Measurements from ENCODE around the gene NCKAP5L. TPM values are rescaled to one million over a fixed set of nuclear protein-coding genes. Genes with fewer than 3 reads are reported as not detected.

Gene NCKAP5L
- total and polyA plus RNA-seq, 4 experiments from 2014 or later: 0.20 to 11.2 (median 7.0) TPM

GRCh38 chr12:49868952-49869815 lies 41.0 kb upstream of the NCKAP5L start:
- Histone ChIP-seq H3K27me3 (ENCODE audit: insufficient read depth, low read length) (no peaks in the 10 kb centered on the region), H3K4me1 (ENCODE audit: insufficient read depth, low read length) (no peaks in the 10 kb centered on the region), H3K4me3 (ENCODE audit: low read length in 2 of 2) (no peak overlapping the region), H3K27ac (ENCODE audit: low read depth, low read length) (no peak overlapping the region), H3K36me3 (ENCODE audit: insufficient read depth, low read length) (no peaks in the 10 kb centered on the region), H3K9me3 (ENCODE audit: control insufficient read depth in 1 of 2, low read length in 2 of 2) (no peaks in the 10 kb centered on the region)
- H3K27ac Mint-ChIP-seq: no peak overlapping the region
- CTCF ChIA-PET (ENCODE audit: partially characterized antibody): interaction anchor here (0.9 to 4.2 kb wide), 4 partner anchors 18 to 92 kb away, joined by 3 to 17 read pairs (median 8); no protein-coding TSS in a partner anchor
- H3K9me3 Mint-ChIP-seq: no peaks in the 10 kb centered on the region
- no peak for DNase-seq
- intact Hi-C loops (cut with micrococcal nuclease): loop anchor here (10.0 kb wide), 1 partner anchor 186 kb away; the partner anchor contains the start of gene ASIC1
- POLR2A ChIA-PET (ENCODE audit: partially characterized antibody): no interaction called here
- no peaks in the 10 kb centered on the region for H3K4me1 Mint-ChIP-seq
- no peak overlapping the region for H3K4me3 Mint-ChIP-seq
- H3K27me3 Mint-ChIP-seq: peaks cover 2 to 4% of the 10 kb centered on the region in 2 donors
- no peaks in the 10 kb centered on the region for H3K36me3 Mint-ChIP-seq

GRCh38 chr12:49868449-49868848 lies 40.2 kb upstream of the NCKAP5L start:
- H3K27me3 ChIP-seq (ENCODE audit: insufficient read depth, low read length): no peaks in the 10 kb centered on the region
- no peak overlapping the region for H3K27ac ChIP-seq (ENCODE audit: low read depth, low read length)
- CTCF ChIA-PET (ENCODE audit: partially characterized antibody): interaction anchor here (0.9 to 4.2 kb wide), 7 partner anchors 18 to 120 kb away, joined by 3 to 17 read pairs (median 5); no protein-coding TSS in a partner anchor
- H3K9me3 ChIP-seq (ENCODE audit: control insufficient read depth in 1 of 2, low read length in 2 of 2): no peaks in the 10 kb centered on the region
- H3K9me3 Mint-ChIP-seq: no peaks in the 10 kb centered on the region
- H3K4me3 Mint-ChIP-seq: no peak overlapping the region
- no peaks in the 10 kb centered on the region for H3K4me1 ChIP-seq (ENCODE audit: insufficient read depth, low read length)
- peaks cover 2 to 4% of the 10 kb centered on the region in 2 donors for H3K27me3 Mint-ChIP-seq
- no peaks in the 10 kb centered on the region for H3K4me1 Mint-ChIP-seq
- intact Hi-C loops (cut with micrococcal nuclease): loop anchor here (10.0 kb wide), 1 partner anchor 186 kb away; the partner anchor contains the start of gene ASIC1
- no peak overlapping the region for H3K4me3 ChIP-seq (ENCODE audit: low read length in 2 of 2)
- no peak for DNase-seq
- POLR2A ChIA-PET (ENCODE audit: partially characterized antibody): no interaction called here
- no peak overlapping the region for H3K27ac Mint-ChIP-seq
- no peaks in the 10 kb centered on the region for H3K36me3 Mint-ChIP-seq
- H3K36me3 ChIP-seq (ENCODE audit: insufficient read depth, low read length): no peaks in the 10 kb centered on the region

DNA sequence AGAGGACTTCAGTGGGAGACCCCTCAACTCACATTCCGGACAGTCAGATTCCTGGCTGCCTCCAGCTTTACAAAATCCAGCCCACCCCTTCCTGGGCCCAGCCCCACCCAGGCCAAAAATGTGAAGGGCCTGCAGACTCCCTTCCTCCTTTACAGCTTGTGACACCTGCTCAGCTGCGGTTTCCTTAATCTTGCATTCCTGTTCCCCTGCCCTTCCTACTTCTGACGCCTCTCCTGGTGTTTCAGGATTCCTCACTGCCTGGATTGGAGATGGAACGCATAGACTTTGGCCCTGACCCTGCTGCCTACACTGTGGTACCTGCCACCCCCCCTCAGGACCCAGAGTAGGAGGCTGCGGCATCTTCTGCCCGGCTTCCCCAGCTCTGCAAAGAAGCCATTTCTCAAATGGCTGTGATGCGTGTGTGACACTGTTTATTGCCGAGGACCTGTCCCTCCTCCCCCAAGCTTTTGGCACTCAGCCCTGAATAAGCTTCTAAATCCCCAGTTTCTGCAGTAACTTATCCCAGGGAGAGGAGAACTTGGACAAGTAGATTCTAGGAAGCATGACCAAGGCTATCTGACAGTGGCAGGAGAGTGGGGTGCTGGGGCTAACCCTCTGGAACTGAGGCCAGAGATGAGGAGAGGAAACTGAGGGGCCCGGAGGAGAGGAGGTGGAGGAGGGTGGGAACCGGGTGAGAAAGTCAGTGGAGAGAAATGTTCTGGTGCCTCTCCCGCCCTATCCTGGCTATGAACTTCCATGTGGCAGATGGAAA lies 39.5 kb upstream of the NCKAP5L start:
- DNase-seq: no peak
- Mint-ChIP-seq H3K4me1 (no peaks in the 10 kb centered on the region), H3K9me3 (no peaks in the 10 kb centered on the region), H3K27me3 (peaks cover 2 to 4% of the 10 kb centered on the region in 2 donors), H3K36me3 (no peaks in the 10 kb centered on the region), H3K27ac (no peak overlapping the region), H3K4me3 (peak overlapping the region in 1 of 8 donors; percentile 36)
- POLR2A ChIA-PET (ENCODE audit: partially characterized antibody): interaction anchor here (1.2 to 1.5 kb wide), 2 partner anchors 25 to 126 kb away, joined by 4 to 7 read pairs; partner anchors contain the start of genes BCDIN3D and TMBIM6
- no peaks in the 10 kb centered on the region for H3K27me3 ChIP-seq (ENCODE audit: insufficient read depth, low read length)
- intact Hi-C loops (cut with micrococcal nuclease): loop anchor here (10.0 kb wide), 1 partner anchor 187 kb away; the partner anchor contains the start of gene ASIC1
- CTCF ChIA-PET (ENCODE audit: partially characterized antibody): interaction anchor here (0.7 to 4.2 kb wide), 12 partner anchors 17 to 188 kb away, joined by 3 to 17 read pairs (median 4); partner anchors contain the start of gene TMBIM6
- H3K4me1 ChIP-seq (ENCODE audit: insufficient read depth, low read length): no peaks in the 10 kb centered on the region
- H3K27ac ChIP-seq (ENCODE audit: low read depth, low read length): no peak overlapping the region
- no peak overlapping the region for H3K4me3 ChIP-seq (ENCODE audit: low read length in 2 of 2)
- H3K36me3 ChIP-seq (ENCODE audit: insufficient read depth, low read length): no peaks in the 10 kb centered on the region
- no peaks in the 10 kb centered on the region for H3K9me3 ChIP-seq (ENCODE audit: control insufficient read depth in 1 of 2, low read length in 2 of 2)

- Histone ChIP-seq H3K4me3 (ENCODE audit: low read length in 2 of 2) (no peak overlapping the region), H3K36me3 (ENCODE audit: insufficient read depth, low read length) (no peaks in the 10 kb centered on the region), H3K9me3 (ENCODE audit: control insufficient read depth in 1 of 2, low read length in 2 of 2) (no peaks in the 10 kb centered on the region), H3K4me1 (ENCODE audit: insufficient read depth, low read length) (no peaks in the 10 kb centered on the region), H3K27me3 (ENCODE audit: insufficient read depth, low read length) (no peaks in the 10 kb centered on the region), H3K27ac (ENCODE audit: low read depth, low read length) (no peak overlapping the region)
- Mint-ChIP-seq H3K27me3 (peaks cover 2 to 4% of the 10 kb centered on the region in 2 donors), H3K9me3 (no peaks in the 10 kb centered on the region), H3K27ac (no peak overlapping the region), H3K4me1 (no peaks in the 10 kb centered on the region), H3K36me3 (no peaks in the 10 kb centered on the region), H3K4me3 (no peak overlapping the region)
- intact Hi-C loops (cut with micrococcal nuclease): loop anchor here (10.0 kb wide), 1 partner anchor 188 kb away; the partner anchor contains the start of gene ASIC1
- peak; percentile 65 to 73 (median 67) for DNase-seq
- ChIA-PET POLR2A (ENCODE audit: partially characterized antibody) (interaction anchor here (1.2 to 1.5 kb wide), 2 partner anchors 24 to 126 kb away, joined by 4 to 7 read pairs; partner anchors contain the start of genes BCDIN3D and TMBIM6), CTCF (ENCODE audit: partially characterized antibody) (interaction anchor here (0.7 to 4.2 kb wide), 18 partner anchors 9 to 208 kb away, joined by 3 to 17 read pairs (median 4); partner anchors contain the start of gene TMBIM6)
These were observed 38.8 kb upstream of the NCKAP5L start for GRCh38 chr12:49866859-49867569.

GRCh38 chr12:49865782-49866135 lies 37.5 kb upstream of the NCKAP5L start:
- POLR2A ChIA-PET (ENCODE audit: partially characterized antibody): no interaction called here
- H3K36me3 Mint-ChIP-seq: no peaks in the 10 kb centered on the region
- Histone ChIP-seq H3K36me3 (ENCODE audit: insufficient read depth, low read length) (no peaks in the 10 kb centered on the region), H3K4me3 (ENCODE audit: low read length in 2 of 2) (no peak overlapping the region), H3K9me3 (ENCODE audit: control insufficient read depth in 1 of 2, low read length in 2 of 2) (no peaks in the 10 kb centered on the region), H3K4me1 (ENCODE audit: insufficient read depth, low read length) (no peaks in the 10 kb centered on the region), H3K27me3 (ENCODE audit: insufficient read depth, low read length) (no peaks in the 10 kb centered on the region), H3K27ac (ENCODE audit: low read depth, low read length) (no peak overlapping the region)
- H3K27ac Mint-ChIP-seq: no peak overlapping the region
- no peaks in the 10 kb centered on the region for H3K4me1 Mint-ChIP-seq
- intact Hi-C loops (cut with micrococcal nuclease): loop anchor here (10.0 kb wide), 1 partner anchor 189 kb away; the partner anchor contains the start of gene ASIC1
- CTCF ChIA-PET (ENCODE audit: partially characterized antibody): interaction anchor here (0.9 to 2.8 kb wide), 6 partner anchors 8 to 114 kb away, joined by 3 to 13 read pairs (median 4); no protein-coding TSS in a partner anchor
- no peak overlapping the region for H3K4me3 Mint-ChIP-seq
- H3K9me3 Mint-ChIP-seq: no peaks in the 10 kb centered on the region
- peaks cover 2 to 4% of the 10 kb centered on the region in 2 donors for H3K27me3 Mint-ChIP-seq
- DNase-seq: no peak

- H3K36me3 ChIP-seq (ENCODE audit: insufficient read depth, low read length): no peaks in the 10 kb centered on the region
- H3K4me3 ChIP-seq (ENCODE audit: low read length in 2 of 2): no peak overlapping the region
- H3K4me1 ChIP-seq (ENCODE audit: insufficient read depth, low read length): no peaks in the 10 kb centered on the region
- intact Hi-C loops (cut with micrococcal nuclease): loop anchor here (10.0 kb wide), 1 partner anchor 190 kb away; the partner anchor contains the start of gene ASIC1
- no peaks in the 10 kb centered on the region for H3K9me3 Mint-ChIP-seq
- no peaks in the 10 kb centered on the region for H3K27me3 ChIP-seq (ENCODE audit: insufficient read depth, low read length)
- no peak overlapping the region for H3K27ac Mint-ChIP-seq
- no peaks in the 10 kb centered on the region for H3K36me3 Mint-ChIP-seq
- H3K4me1 Mint-ChIP-seq: no peaks in the 10 kb centered on the region
- POLR2A ChIA-PET (ENCODE audit: partially characterized antibody): no interaction called here
- H3K27ac ChIP-seq (ENCODE audit: low read depth, low read length): no peak overlapping the region
- no peak for DNase-seq
- no peaks in the 10 kb centered on the region for H3K9me3 ChIP-seq (ENCODE audit: control insufficient read depth in 1 of 2, low read length in 2 of 2)
- CTCF ChIA-PET (ENCODE audit: partially characterized antibody): interaction anchor here (0.7 to 2.5 kb wide), 6 partner anchors 8 to 102 kb away, joined by 3 to 6 read pairs (median 4); no protein-coding TSS in a partner anchor
- no peak overlapping the region for H3K4me3 Mint-ChIP-seq
- peaks cover 2 to 4% of the 10 kb centered on the region in 2 donors for H3K27me3 Mint-ChIP-seq
These were observed 37.0 kb upstream of the NCKAP5L start for GRCh38 chr12:49865109-49865781.
